Measurements from ENCODE around the gene GHRL.

Gene GHRL

DNA sequence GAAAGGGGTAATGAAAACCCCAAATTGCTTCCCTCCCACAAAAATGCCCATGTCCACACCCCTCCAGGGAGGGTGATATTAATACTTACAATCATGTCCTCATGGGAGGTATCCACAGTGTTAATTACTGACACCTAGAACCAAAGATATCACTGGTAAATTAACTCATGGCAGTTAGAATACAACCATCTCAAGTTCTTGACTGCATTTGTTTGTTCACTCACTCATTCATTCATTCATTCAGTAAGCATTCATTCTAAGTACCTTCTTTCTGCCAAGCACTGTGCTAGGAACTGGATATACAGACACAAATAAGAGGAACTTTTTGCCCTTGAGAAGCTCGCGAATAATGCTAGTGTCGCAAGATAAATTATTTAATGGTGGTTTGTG lies 25.2 kb upstream of the GHRL start:
- H3K27ac ChIP-seq: no peak overlapping the region
- TF ChIP-seq, protein P1, sequence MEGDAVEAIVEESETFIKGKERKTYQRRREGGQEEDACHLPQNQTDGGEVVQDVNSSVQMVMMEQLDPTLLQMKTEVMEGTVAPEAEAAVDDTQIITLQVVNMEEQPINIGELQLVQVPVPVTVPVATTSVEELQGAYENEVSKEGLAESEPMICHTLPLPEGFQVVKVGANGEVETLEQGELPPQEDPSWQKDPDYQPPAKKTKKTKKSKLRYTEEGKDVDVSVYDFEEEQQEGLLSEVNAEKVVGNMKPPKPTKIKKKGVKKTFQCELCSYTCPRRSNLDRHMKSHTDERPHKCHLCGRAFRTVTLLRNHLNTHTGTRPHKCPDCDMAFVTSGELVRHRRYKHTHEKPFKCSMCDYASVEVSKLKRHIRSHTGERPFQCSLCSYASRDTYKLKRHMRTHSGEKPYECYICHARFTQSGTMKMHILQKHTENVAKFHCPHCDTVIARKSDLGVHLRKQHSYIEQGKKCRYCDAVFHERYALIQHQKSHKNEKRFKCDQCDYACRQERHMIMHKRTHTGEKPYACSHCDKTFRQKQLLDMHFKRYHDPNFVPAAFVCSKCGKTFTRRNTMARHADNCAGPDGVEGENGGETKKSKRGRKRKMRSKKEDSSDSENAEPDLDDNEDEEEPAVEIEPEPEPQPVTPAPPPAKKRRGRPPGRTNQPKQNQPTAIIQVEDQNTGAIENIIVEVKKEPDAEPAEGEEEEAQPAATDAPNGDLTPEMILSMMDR (IDR thresholded peaks at IDR 0.05): no peak
- no peak overlapping the region for H3K4me3 ChIP-seq
- no peak for DNase-seq (ENCODE audit: low spot score)

DNA sequence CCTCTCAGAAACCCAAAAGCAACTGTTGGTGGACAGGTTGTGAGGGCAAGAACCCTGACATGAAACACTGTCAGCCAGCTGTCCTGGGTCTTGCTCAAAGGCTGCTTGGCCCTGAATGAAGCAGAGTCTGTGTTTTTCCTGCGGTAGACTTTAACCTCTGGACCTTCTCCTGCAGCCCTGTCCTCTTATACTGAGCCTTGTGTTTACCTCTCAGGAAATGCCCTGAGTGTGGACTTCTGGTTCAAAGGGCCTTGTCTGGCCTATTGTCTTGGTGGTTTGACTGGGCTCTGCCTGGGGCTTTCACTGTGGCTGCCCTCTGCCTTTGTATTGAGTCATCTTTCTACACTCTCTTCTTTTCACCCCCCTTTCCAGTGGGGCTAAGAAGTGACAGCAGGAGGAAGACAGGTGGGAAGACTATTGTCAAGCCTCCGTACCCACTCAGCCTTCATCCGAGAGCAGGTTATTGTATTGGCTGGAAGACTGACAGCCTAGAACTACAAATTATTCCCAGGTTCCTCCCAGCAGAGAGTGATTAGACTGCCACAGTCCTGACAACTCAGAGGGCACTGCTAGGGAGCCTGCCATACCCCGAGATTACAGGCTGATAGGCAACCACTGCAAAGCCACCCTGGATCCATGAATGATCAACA lies 24.7 kb upstream of the GHRL start:
- H3K4me3 ChIP-seq: no peak overlapping the region
- TF ChIP-seq, protein P1 (IDR thresholded peaks at IDR 0.05): no peak
- no peak overlapping the region for H3K27ac ChIP-seq
- no peak for DNase-seq (ENCODE audit: low spot score)

DNA sequence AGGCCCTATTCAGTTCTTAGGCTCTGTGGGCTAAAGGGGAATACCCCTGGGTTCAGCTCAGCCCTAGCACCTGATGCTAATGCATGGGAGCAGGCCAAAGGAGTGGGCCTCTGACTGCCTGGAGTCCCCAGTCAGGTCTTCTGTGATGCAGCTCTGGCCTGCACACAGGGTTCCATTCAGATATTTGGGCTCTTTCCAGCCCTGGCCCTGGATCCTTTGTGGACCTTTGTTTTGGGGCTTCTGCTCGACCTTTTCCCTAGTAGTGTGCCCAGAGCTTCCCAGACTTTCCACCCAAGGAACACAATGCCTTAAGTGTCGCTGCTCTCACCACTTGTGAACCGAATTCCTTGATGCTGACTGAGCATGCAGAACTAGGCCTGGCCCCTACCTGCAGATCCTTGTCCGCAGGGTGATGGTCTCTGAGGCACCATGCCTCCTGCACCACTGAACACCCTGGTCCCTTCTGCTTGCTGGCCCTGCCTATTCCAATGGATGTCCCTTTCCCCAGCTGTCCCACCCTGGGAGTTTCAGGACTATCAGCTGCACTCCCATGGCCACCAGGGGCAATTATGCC lies 23.1 kb upstream of the GHRL start:
- TF ChIP-seq, protein P1 (IDR thresholded peaks at IDR 0.05): no peak
- H3K4me3 ChIP-seq: no peak overlapping the region
- no peak for DNase-seq (ENCODE audit: low spot score)
- H3K27ac ChIP-seq: no peak overlapping the region

DNA sequence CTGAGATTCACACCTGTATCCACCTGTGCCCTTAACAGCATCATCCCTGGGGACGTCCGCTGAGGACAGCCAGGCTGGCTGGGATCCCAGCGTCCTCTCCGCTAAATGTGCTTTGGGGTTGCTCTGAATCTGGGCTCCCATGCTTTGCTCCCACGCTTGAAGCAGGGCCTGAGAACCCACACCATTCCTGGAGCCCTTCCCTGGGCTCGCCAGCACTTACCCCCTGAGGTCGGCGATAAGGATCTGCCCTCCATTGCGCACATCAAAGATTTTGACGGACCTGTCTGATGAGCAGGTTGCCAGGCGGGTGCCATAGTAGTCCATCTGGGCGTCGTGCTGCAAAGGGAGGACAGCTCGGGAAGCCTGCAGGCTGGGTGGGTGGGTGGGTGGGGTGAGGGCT lies 22.4 kb upstream of the GHRL start:
- H3K27ac ChIP-seq: no peak overlapping the region
- TF ChIP-seq, protein P1 (IDR thresholded peaks at IDR 0.05): no peak
- DNase-seq (ENCODE audit: low spot score): peak; percentile 55
- no peak overlapping the region for H3K4me3 ChIP-seq

DNA sequence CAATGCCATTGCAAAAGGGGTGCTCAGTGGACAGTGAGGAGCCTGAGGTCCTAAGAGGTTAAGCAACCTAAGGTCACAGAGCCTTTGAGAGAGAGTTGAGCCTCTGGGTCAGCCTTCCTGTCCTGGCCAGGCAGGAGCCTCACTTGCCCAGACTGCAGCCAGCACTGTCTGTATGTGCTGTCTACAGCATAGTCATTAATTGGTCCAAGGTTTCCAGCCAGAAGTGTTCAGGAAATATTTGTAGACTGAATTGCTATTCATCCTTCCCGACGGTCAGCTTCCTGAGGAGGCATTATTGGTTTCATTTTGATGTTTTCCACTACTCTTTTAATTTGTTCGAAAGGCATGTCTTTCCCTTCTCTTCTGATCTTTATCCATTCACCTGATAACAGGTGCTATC lies 20.1 kb upstream of the GHRL start:
- TF ChIP-seq, protein P1 (IDR thresholded peaks at IDR 0.05): no peak
- Histone ChIP-seq H3K4me3 (no peak overlapping the region), H3K27ac (no peak overlapping the region)
- no peak for DNase-seq (ENCODE audit: low spot score)

DNA sequence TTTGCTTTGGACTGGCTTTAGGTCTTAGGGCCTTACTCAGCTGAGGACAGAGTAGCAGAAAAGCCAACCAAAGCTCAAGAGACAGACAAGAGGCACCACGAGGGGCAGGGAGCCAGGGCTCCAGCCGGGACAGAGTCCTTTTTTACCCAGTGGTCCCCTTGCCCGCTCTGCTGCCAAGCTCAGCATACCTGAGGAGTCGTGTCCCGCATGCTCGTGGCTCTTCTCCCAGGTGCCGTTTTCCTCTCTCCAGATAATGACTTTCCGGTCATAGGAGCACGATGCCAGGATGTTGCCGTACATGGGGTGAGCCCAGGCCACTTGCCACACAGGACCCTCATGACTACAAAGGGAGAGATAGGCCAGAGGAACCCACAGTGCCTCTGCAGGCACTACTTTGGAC lies 19.6 kb upstream of the GHRL start:
- no peak for DNase-seq (ENCODE audit: low spot score)
- Histone ChIP-seq H3K27ac (no peak overlapping the region), H3K4me3 (no peak overlapping the region)
- TF ChIP-seq, protein P1 (IDR thresholded peaks at IDR 0.05): no peak

DNA sequence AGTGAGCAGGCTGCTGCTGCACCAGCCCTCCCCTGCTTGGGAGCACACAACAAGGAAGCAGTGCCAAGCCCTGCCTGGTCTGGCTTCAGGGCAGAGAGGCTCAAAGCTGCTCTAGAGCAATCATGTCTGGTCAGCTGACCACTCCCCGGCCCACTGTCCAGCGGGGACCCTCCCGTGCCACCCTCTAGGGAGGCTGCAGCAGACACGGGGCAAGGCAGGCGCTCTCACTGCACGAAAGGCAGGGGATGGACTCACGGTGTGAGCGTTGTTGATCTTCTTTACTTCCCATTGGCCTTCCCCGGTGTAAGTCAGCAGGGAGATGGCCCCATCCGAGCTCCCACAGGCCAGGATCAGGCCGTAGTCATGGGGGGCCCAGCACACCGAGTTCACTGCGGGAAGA lies 19.0 kb upstream of the GHRL start:
- no peak for DNase-seq (ENCODE audit: low spot score)
- TF ChIP-seq, protein P1 (IDR thresholded peaks at IDR 0.05): no peak
- no peak overlapping the region for H3K27ac ChIP-seq

More for the DNA sequence above, 19.0 kb upstream of the GHRL start:
- no peak overlapping the region for H3K4me3 ChIP-seq

All from coronary artery (tissue), 2 donors.